ENCODE data around the gene PLAC8L1. TPM values are rescaled to one million over a fixed set of nuclear protein-coding genes. Genes with fewer than 3 reads are reported as not detected.

The PLAC8L1 gene, protein sequence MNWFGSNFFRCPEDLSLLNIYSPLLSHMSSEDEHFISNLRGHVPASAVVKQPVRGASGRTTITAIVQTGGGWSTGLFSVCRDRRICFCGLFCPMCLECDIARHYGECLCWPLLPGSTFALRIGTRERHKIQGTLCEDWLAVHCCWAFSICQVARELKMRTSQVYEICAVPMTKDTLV
- total RNA-seq (2021; ENCODE audit: unreplicated experiment), result 0.49 TPM
- polyA plus RNA-seq (2012; ENCODE audit: insufficient read length), result 0.35 TPM
- Bru-seq, nascent RNA, result percentile 51 among the genes with signal in this experiment
- percentile 67 among the genes with signal in this experiment for BruChase-seq, experiment 1, labeled RNA remaining after a 2-hour chase
- BruChase-seq, experiment 2, labeled RNA remaining after a 6-hour chase, result percentile 66 among the genes with signal in this experiment
- long read RNA-seq, partial matches to known transcripts, result 0 of 1 reads
- long read RNA-seq, other reads (novel, unspliced or antisense), result 1 of 1 reads

DNA sequence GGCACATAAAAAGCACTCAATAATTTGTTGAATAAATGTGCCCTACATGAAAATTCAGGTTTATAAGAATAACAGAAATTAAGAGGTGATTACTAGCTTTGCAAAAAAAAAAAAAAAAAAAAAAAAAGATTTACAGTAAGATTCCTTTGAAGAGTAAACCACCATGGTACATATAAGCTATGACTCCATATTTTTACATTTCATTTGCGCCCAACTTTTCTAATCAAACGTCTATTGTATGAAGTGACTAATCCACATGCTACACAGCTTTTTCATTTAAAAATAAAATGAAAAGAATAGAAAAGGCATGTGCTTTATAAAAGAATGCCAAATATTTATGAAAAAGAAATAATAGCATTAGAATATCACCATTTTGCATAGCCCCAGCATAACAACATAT lies at the start of gene PLAC8L1:
TSS of gene PLAC8L1 (minus strand) at position 101 of the 400 bp plus-strand sequence. CDS start 1,266 bp downstream, outside the sequence.
- ATAC-seq, result no peak
- intact Hi-C loops (cut with micrococcal nuclease; ENCODE audit: unreplicated experiment), result no loop called here
- in situ Hi-C loops (cut with HindIII; ENCODE audit: low pct_unique_long_range_greater_than_20kb, low sequenced_read_pairs), result no loop called here
- TF ChIP-seq, protein P1, sequence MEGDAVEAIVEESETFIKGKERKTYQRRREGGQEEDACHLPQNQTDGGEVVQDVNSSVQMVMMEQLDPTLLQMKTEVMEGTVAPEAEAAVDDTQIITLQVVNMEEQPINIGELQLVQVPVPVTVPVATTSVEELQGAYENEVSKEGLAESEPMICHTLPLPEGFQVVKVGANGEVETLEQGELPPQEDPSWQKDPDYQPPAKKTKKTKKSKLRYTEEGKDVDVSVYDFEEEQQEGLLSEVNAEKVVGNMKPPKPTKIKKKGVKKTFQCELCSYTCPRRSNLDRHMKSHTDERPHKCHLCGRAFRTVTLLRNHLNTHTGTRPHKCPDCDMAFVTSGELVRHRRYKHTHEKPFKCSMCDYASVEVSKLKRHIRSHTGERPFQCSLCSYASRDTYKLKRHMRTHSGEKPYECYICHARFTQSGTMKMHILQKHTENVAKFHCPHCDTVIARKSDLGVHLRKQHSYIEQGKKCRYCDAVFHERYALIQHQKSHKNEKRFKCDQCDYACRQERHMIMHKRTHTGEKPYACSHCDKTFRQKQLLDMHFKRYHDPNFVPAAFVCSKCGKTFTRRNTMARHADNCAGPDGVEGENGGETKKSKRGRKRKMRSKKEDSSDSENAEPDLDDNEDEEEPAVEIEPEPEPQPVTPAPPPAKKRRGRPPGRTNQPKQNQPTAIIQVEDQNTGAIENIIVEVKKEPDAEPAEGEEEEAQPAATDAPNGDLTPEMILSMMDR (IDR thresholded peaks at IDR 0.05), result no peak
- TF ChIP-seq, protein P2, sequence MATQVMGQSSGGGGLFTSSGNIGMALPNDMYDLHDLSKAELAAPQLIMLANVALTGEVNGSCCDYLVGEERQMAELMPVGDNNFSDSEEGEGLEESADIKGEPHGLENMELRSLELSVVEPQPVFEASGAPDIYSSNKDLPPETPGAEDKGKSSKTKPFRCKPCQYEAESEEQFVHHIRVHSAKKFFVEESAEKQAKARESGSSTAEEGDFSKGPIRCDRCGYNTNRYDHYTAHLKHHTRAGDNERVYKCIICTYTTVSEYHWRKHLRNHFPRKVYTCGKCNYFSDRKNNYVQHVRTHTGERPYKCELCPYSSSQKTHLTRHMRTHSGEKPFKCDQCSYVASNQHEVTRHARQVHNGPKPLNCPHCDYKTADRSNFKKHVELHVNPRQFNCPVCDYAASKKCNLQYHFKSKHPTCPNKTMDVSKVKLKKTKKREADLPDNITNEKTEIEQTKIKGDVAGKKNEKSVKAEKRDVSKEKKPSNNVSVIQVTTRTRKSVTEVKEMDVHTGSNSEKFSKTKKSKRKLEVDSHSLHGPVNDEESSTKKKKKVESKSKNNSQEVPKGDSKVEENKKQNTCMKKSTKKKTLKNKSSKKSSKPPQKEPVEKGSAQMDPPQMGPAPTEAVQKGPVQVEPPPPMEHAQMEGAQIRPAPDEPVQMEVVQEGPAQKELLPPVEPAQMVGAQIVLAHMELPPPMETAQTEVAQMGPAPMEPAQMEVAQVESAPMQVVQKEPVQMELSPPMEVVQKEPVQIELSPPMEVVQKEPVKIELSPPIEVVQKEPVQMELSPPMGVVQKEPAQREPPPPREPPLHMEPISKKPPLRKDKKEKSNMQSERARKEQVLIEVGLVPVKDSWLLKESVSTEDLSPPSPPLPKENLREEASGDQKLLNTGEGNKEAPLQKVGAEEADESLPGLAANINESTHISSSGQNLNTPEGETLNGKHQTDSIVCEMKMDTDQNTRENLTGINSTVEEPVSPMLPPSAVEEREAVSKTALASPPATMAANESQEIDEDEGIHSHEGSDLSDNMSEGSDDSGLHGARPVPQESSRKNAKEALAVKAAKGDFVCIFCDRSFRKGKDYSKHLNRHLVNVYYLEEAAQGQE (IDR thresholded peaks at IDR 0.05; ENCODE audit: insufficient read depth in 1 of 2, low read depth in 2 of 2, low read length in 1 of 2), result no peak
- no peak for TF ChIP-seq SIN3A (IDR thresholded peaks at IDR 0.05; ENCODE audit: borderline replicate concordance, insufficient read depth, low read depth, low read length)
- TF ChIP-seq POLR2AphosphoS5 (IDR thresholded peaks at IDR 0.05; ENCODE audit: low read depth, low read length), result no peak
- TF ChIP-seq TCF7L2 (IDR thresholded peaks at IDR 0.05; ENCODE audit: low read depth, low read length), result no peak
- DNase-seq (ENCODE audit: low read depth, low spot score), result no peak
- Histone ChIP-seq H3K4me3 (ENCODE audit: low read depth in 2 of 2, low read length in 2 of 2) (no peak within 1 kb of the TSS), H3K4me1 (ENCODE audit: control insufficient read depth, insufficient read depth, low read length) (no peaks in the 10 kb centered on the region), H3K27ac (ENCODE audit: low read length) (no peak within 1 kb of the TSS), H3K27me3 (ENCODE audit: control insufficient read depth, insufficient read depth, low read length) (no peaks in the 10 kb centered on the region), H3K9me3 (ENCODE audit: control insufficient read depth, insufficient read depth, low read depth, low read length) (no peaks in the 10 kb centered on the region), H3K36me3 (ENCODE audit: control insufficient read depth, insufficient read depth, low read length) (no peaks in the 10 kb centered on the region)
- no TSS peak for BruUV-seq (replicated peaks)
- ChIA-PET CTCF (no interaction called here), POLR2A (interaction anchor here (0.7 kb wide), 1 partner anchor 256 kb away, joined by 12 read pairs; no protein-coding TSS in a partner anchor)

DNA sequence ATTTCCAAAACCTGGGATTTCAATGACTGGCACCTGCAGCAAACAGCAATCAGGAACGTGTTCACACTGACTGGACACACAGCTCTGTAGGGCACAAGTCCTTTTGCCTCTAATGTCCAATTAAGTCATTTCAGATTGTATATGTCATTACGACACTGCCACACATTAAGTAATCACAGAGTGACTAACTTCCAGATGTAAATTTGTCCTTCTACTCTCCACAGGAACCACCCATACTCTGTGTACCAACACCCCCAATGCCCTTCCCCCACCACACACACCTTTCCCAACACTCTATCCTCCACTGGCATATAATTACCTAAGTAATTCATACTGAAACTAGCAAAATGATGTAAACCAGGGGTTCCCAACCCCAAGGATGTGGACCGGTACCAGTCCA lies 46.6 kb upstream of the PLAC8L1 start:
- POLR2A ChIA-PET, result no interaction called here
- CTCF ChIA-PET, result no interaction called here
- H3K4me1 ChIP-seq (ENCODE audit: control insufficient read depth, insufficient read depth, low read length), result no peaks in the 10 kb centered on the region
- peaks cover 64% of the 10 kb centered on the region for H3K36me3 ChIP-seq (ENCODE audit: control insufficient read depth, insufficient read depth, low read length)
- no peak overlapping the region for H3K27ac ChIP-seq (ENCODE audit: low read length)
- H3K27me3 ChIP-seq (ENCODE audit: control insufficient read depth, insufficient read depth, low read length), result no peaks in the 10 kb centered on the region
- DNase-seq (ENCODE audit: low read depth, low spot score) (no peak), ATAC-seq (no peak)
- BruUV-seq (replicated peaks), result no TSS peak
- TF ChIP-seq, protein P2 (IDR thresholded peaks at IDR 0.05; ENCODE audit: insufficient read depth in 1 of 2, low read depth in 2 of 2, low read length in 1 of 2), result no peak
- no peak for TF ChIP-seq TCF7L2 (IDR thresholded peaks at IDR 0.05; ENCODE audit: low read depth, low read length)
- TF ChIP-seq, protein P1 (IDR thresholded peaks at IDR 0.05), result no peak
- TF ChIP-seq POLR2AphosphoS5 (IDR thresholded peaks at IDR 0.05; ENCODE audit: low read depth, low read length), result no peak
- TF ChIP-seq SIN3A (IDR thresholded peaks at IDR 0.05; ENCODE audit: borderline replicate concordance, insufficient read depth, low read depth, low read length), result no peak
- H3K4me3 ChIP-seq (ENCODE audit: low read depth in 2 of 2, low read length in 2 of 2), result no peak overlapping the region
- no peaks in the 10 kb centered on the region for H3K9me3 ChIP-seq (ENCODE audit: control insufficient read depth, insufficient read depth, low read depth, low read length)
- intact Hi-C loops (cut with micrococcal nuclease; ENCODE audit: unreplicated experiment), result no loop called here
- in situ Hi-C loops (cut with HindIII; ENCODE audit: low pct_unique_long_range_greater_than_20kb, low sequenced_read_pairs), result no loop called here

All from Panc1 (cell line).